Heart right ventricle (tissue), 16 donors: ENCODE measurements around the gene LDLRAD2. TPM values are rescaled to one million over a fixed set of nuclear protein-coding genes. Genes with fewer than 3 reads are reported as not detected.

Experiments
- ATAC-seq, 8 donors: fragments of 200-7000 bp; cut with Tn5 transposase; one replicate each; pipeline ENCODE4 v1.9.1; 2020; ENCODE audit warnings: mild to moderate bottlenecking in 8 of 8, moderate library complexity in 8 of 8, moderate number of reproducible peaks in 1 of 8
- DNase-seq, 2 donors: peaks; one replicate each; pipeline ENCODE4 v3.0.0-alpha.2; 2020
- H3K27ac ChIP-seq, 10 donors: fragments of 200-600 bp; sonication (generic) in 2 of 10; one replicate each; pipeline versions ENCODE4 v1.5.0 to v1.8.0; 2020 to 2022; ENCODE audit warnings: mild to moderate bottlenecking in 3 of 10
- H3K27me3 ChIP-seq, 7 donors: fragments of 200-600 bp; one replicate each; pipeline ENCODE4 v1.8.0; 2021 to 2022; ENCODE audit warnings: mild to moderate bottlenecking in 2 of 7
- H3K36me3 ChIP-seq, 9 donors: fragments of 200-600 bp; sonication (generic) in 1 of 9; one replicate each; pipeline versions ENCODE4 v1.5.0 to v1.8.0; 2020 to 2022; ENCODE audit warnings: mild to moderate bottlenecking in 2 of 9
- H3K4me1 ChIP-seq, 9 donors: fragments of 200-600 bp; sonication (generic) in 1 of 9; one replicate each; pipeline versions ENCODE4 v1.5.0 to v1.8.0; 2020 to 2022; ENCODE audit warnings: mild to moderate bottlenecking in 4 of 9
- H3K4me3 ChIP-seq, 10 donors: fragments of 200-600 bp; sonication (generic) in 2 of 10; one replicate each; pipeline versions ENCODE4 v1.5.0 to v1.8.0; 2020 to 2022; ENCODE audit warnings: mild to moderate bottlenecking in 7 of 10, moderate library complexity in 2 of 10
- H3K9me3 ChIP-seq, 11 donors: fragments of 200-600 bp in 10 of 11; sonication (generic) in 2 of 11; one replicate each; pipeline versions ENCODE4 v1.5.0 to v1.8.0; 2013 to 2022; ENCODE audit warnings: mild to moderate bottlenecking in 2 of 11, control low read depth in 1 of 11, moderate library complexity in 1 of 11
- CTCF ChIP-seq, 9 donors: fragments of 200-600 bp; sonication (generic) in 2 of 9; IDR thresholded peaks; one replicate each; pipeline versions ENCODE4 v1.5.0 to v1.8.0; 2021 to 2022; ENCODE audit warnings: antibody characterized with exemption in 9 of 9, mild to moderate bottlenecking in 5 of 9, moderate library complexity in 1 of 9
- WGBS, 2 donors: extraction: QIAGEN DNeasy Blood & Tissue Kit; methylation state at CpG; one replicate each; pipeline ENCODE4 v1.1.7; 2013; ENCODE audit warnings: inconsistent platforms in 1 of 2; 5-methylcytosine and 5-hydroxymethylcytosine counted together
- intact Hi-C, 10 donors: fragments of 100-400 bp; cut with DNase I; formaldehyde crosslinking; loops; one replicate each; pipeline versions ENCODE4 v1.11.1 to v1.14.2; 2022
- polyA plus RNA-seq, 2 donors: library from polyadenylated mRNA; stranded (reverse); fragments of 200-250 nt; gene quantifications; one replicate each; pipeline ENCODE4 v1.2.3, GENCODE V29; 2013
- total RNA-seq, 10 donors: library from RNA; stranded (reverse); fragmentation: NEBNext Ultra II Directional in 3 of 10; extraction: Animal tissue kit (Norgen Biotek cat#: 25700) in 3 of 10; gene quantifications; one replicate each; pipeline versions ENCODE4 v1.2.1 to v1.2.4, GENCODE V29; 2021 to 2023
- donor health status: Arrhythmogenic right ventricular cardiomyopathy.
- donor health status: ischemic (EF 13 %, LVEDD 7.1; RV severe dilation, severe dysfunction).
- donor health status: healthy with polysubstance abuse.
- donor health status: DM: no; HTN: yes; CAD: no.
- donor health status: DM: no; HTN: no; CAD: no.
- donor health status: ischemic (EF 25% LVEDD 6.9; RV normal size, moderate dysfunction).
- donor health status: ischemic (EF 25% LVEDD 5.7; RV mildly dilated, moderate dysfunction).
- donor health status: healthy.
- donor health status: DM: yes; HTN: yes; CAD: no.
- donor health status: Ischemic cardiomyopathy.
- donor health status: ischemic (EF 35%, LVEDD 5.7; RV mildly dilated, moderate dysfunction).
- donor health status: nonischemic (EF 11% LVEDD 7.7; RV severe dilation, severe dysfunction).
- donor health status: DM: yes; HTN: yes; CAD: no.
- donor health status: PGD.
- donor health status: ischemic (EF 29% LVEDD 5.4; RV normal size, mild dysfunction).
- donor health status: nonischemic (EF 23%, LVEDD 6.1; RV moderate dilation, normal function).

LDLRAD2 gene
- total and polyA plus RNA-seq, 12 donors = 0.05 to 5.8 (median 1.7) TPM; not detected in 8

- DNase-seq = no peak
- WGBS, 2 donors = 93 to 95% methylated on average over 5 of the region's 5 CpGs
- Histone ChIP-seq H3K4me1 (peaks cover 0 to 6% (median 0%) of the 10 kb centered on the region in 9 donors), H3K27ac (no peak overlapping the region), H3K27me3 (no peaks in the 10 kb centered on the region), H3K9me3 (no peaks in the 10 kb centered on the region), H3K4me3 (no peak overlapping the region), H3K36me3 (peaks cover 25 to 100% (median 96%) of the 10 kb centered on the region in 9 donors)
- intact Hi-C loops = no loop called here
- ATAC-seq = no peak
- no peak for TF ChIP-seq CTCF (IDR thresholded peaks at IDR 0.05)
Observed at GRCh38 chr1:21827141-21827679, 15.1 kb downstream of the LDLRAD2 start.

GRCh38 chr1:21828075-21828474 lies 16.0 kb downstream of the LDLRAD2 start:
- no peak overlapping the region for H3K4me3 ChIP-seq
- no peak for ATAC-seq
- peaks cover 25 to 100% (median 95%) of the 10 kb centered on the region in 9 donors for H3K36me3 ChIP-seq
- no peak overlapping the region for H3K27ac ChIP-seq
- no peak for TF ChIP-seq CTCF (IDR thresholded peaks at IDR 0.05)
- no peaks in the 10 kb centered on the region for H3K27me3 ChIP-seq
- peaks cover 0 to 6% (median 0%) of the 10 kb centered on the region in 9 donors for H3K4me1 ChIP-seq
- 90 to 91% methylated on average over 13 of the region's 13 CpGs for WGBS, 2 donors
- DNase-seq = no peak
- H3K9me3 ChIP-seq = no peaks in the 10 kb centered on the region
- intact Hi-C loops = no loop called here

DNA sequence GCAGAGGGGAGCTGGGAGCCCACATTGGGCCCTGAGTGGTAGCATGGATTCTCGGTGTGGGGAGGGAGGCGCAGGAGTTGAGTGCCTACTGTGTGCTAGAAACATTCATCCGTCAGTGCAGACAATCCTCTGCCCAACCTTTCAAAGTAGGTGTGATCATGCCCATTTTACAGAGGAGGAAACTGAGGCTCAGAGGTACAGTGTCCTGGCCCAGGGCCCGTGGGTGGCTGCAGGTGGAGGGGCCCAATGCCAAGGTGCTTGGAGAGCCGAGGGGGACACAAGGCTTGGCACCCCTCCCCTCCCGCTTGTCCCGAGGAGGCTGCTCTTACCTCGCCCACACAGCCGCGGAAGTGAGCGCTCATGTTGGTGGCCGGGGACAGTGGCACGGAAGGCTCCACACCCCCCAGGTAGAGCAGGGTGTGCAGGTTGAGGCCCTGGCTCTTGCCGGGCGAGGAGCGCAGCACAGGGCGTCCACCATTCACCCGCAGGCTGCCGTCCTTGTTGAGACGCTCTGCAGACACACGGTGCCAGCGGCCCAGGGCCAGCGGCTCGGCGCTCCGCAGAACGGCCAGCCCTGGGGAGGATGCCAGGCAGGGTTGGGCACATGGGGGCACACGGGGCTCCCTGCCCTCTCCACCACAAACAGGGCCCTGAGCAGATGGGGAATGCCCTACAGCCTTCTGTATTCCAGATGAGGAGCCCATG lies 16.6 kb downstream of the LDLRAD2 start:
- DNase-seq (no peak), ATAC-seq (peak in 1 of 8 donors; percentile 11)
- H3K4me1 ChIP-seq = peaks cover 0 to 6% (median 0%) of the 10 kb centered on the region in 9 donors
- H3K4me3 ChIP-seq = no peak overlapping the region
- H3K27me3 ChIP-seq = no peaks in the 10 kb centered on the region
- intact Hi-C loops = no loop called here
- H3K9me3 ChIP-seq = no peaks in the 10 kb centered on the region
- no peak for TF ChIP-seq CTCF (IDR thresholded peaks at IDR 0.05)
- peaks cover 29 to 100% (median 95%) of the 10 kb centered on the region in 9 donors for H3K36me3 ChIP-seq
- 88 to 90% methylated on average over 28 of the region's 28 CpGs for WGBS, 2 donors
- no peak overlapping the region for H3K27ac ChIP-seq

DNA sequence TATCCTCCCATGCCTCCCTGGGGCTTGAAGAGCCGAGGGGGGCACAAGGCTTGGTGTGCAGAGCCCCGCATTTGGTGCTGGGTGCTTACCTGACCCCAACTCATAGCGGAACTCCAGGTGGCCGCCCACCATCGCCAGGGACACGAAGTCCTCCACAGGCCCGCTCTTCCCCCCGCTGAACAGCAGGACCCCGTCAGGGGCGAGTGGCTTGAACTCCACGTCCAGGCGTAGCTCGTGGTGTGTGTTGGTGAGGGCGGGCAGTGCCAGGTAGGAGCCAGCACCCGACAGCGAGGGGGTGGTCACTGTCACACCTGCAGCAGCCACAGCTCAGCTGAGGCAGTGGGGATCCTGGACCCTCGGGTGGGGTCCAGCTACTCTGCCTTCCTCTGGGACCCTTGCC lies 17.2 kb downstream of the LDLRAD2 start:
- no peak for DNase-seq
- Histone ChIP-seq H3K36me3 (peaks cover 33 to 100% (median 95%) of the 10 kb centered on the region in 9 donors), H3K27me3 (no peaks in the 10 kb centered on the region), H3K27ac (no peak overlapping the region), H3K4me3 (no peak overlapping the region), H3K4me1 (peaks cover 0 to 6% (median 0%) of the 10 kb centered on the region in 9 donors), H3K9me3 (peaks cover 0 to 5% (median 0%) of the 10 kb centered on the region in 11 donors)
- WGBS, 2 donors = 94 to 96% methylated on average over 17 of the region's 17 CpGs
- intact Hi-C loops = no loop called here
- no peak for ATAC-seq
- no peak for TF ChIP-seq CTCF (IDR thresholded peaks at IDR 0.05)
